ENCODE data around the gene ARMH3.

ARMH3 gene

DNA sequence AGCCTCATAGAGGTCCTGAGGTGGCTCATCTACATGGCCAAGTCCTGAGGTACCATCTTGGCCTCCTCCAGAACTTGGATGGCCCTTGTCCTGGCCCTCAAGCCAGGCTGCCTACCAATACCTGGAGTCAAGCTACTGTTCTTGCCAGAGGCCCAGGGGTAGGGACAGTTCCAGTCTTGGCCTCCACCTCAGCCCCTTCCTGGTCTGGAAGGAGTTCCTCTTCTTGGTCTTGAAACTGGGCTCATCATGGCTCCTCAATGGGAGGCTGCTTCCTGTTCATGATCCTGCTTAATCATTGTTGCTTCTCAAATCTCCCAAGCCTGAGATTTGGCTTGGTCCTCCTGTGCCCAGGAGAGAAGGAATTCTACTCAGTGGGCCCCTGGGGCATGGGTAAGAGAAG lies 13.1 kb upstream of the ARMH3 start:
- H3K4me3 ChIP-seq (ENCODE audit: low read length) = no peak overlapping the region
- 0 out of 2 replicates have a peak, but pooled peaks cover 8% of the 10 kb centered on the region for H3F3A ChIP-seq (ENCODE audit: insufficient read depth, low read length)
- no peak overlapping the region for H3K4me2 ChIP-seq (ENCODE audit: low read depth, low read length)
- H3K79me2 ChIP-seq (ENCODE audit: low read length) = peaks cover 28% of the 10 kb centered on the region
- H3K4me1 ChIP-seq (ENCODE audit: low read length) = peaks cover 9% of the 10 kb centered on the region; the same call in 1 of the 2 replicates
- H3K27ac ChIP-seq (ENCODE audit: low read length) = no peak overlapping the region
- DNase-seq = no peak
- H3K9me2 ChIP-seq (replicated peaks; ENCODE audit: insufficient read depth, low read length) = no peaks in the 10 kb centered on the region
- no peaks in the 10 kb centered on the region for H4K20me1 ChIP-seq (ENCODE audit: insufficient read depth, low read length)
- no peaks in the 10 kb centered on the region for H3K27me3 ChIP-seq (replicated peaks; ENCODE audit: insufficient read depth, low read length)
- H3K9me3 ChIP-seq (replicated peaks; ENCODE audit: insufficient read depth, low read length) = no peaks in the 10 kb centered on the region
- no peaks in the 10 kb centered on the region for H3K36me3 ChIP-seq (replicated peaks; ENCODE audit: insufficient read depth, low read length)
- no peak for TF ChIP-seq EZH2 (optimal IDR thresholded peaks at IDR 0.05; ENCODE audit: low read depth, low read length)
- TF ChIP-seq, protein P1, sequence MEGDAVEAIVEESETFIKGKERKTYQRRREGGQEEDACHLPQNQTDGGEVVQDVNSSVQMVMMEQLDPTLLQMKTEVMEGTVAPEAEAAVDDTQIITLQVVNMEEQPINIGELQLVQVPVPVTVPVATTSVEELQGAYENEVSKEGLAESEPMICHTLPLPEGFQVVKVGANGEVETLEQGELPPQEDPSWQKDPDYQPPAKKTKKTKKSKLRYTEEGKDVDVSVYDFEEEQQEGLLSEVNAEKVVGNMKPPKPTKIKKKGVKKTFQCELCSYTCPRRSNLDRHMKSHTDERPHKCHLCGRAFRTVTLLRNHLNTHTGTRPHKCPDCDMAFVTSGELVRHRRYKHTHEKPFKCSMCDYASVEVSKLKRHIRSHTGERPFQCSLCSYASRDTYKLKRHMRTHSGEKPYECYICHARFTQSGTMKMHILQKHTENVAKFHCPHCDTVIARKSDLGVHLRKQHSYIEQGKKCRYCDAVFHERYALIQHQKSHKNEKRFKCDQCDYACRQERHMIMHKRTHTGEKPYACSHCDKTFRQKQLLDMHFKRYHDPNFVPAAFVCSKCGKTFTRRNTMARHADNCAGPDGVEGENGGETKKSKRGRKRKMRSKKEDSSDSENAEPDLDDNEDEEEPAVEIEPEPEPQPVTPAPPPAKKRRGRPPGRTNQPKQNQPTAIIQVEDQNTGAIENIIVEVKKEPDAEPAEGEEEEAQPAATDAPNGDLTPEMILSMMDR (IDR thresholded peaks at IDR 0.05; ENCODE audit: low read length) = no peak
- no peak for TF ChIP-seq EZH2phosphoT487 (IDR thresholded peaks at IDR 0.05; ENCODE audit: low read length)
- H2AFZ ChIP-seq (ENCODE audit: low read length) = no peak overlapping the region
- H3K9ac ChIP-seq (ENCODE audit: low read length) = no peak overlapping the region

DNA sequence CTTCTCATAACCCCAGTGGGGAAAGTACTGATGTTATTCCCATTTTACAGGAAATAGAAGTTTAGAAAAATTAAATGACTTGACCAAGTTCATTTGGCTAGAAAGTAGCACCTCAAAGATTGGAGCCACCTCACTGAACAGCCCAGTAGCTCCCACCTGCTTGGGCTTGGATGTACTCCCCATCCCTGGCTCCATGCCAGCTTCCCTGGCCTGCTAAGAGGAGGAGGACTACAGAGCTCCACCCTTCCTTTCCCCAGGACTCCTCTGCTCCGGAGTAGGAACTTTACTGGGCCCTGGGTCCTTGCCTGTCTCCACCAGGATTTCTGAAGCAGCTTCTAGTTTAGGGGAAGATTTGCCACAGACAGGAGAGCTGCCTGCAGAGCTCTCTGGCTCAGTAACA lies 12.2 kb upstream of the ARMH3 start:
- H3F3A ChIP-seq (ENCODE audit: insufficient read depth, low read length) = 0 out of 2 replicates have a peak, but pooled peaks cover 8% of the 10 kb centered on the region
- no peak overlapping the region for H2AFZ ChIP-seq (ENCODE audit: low read length)
- peaks cover 28% of the 10 kb centered on the region for H3K79me2 ChIP-seq (ENCODE audit: low read length)
- H3K27me3 ChIP-seq (replicated peaks; ENCODE audit: insufficient read depth, low read length) = no peaks in the 10 kb centered on the region
- no peak for DNase-seq
- no peaks in the 10 kb centered on the region for H3K9me2 ChIP-seq (replicated peaks; ENCODE audit: insufficient read depth, low read length)
- H3K9me3 ChIP-seq (replicated peaks; ENCODE audit: insufficient read depth, low read length) = no peaks in the 10 kb centered on the region
- H3K4me3 ChIP-seq (ENCODE audit: low read length) = no peak overlapping the region
- TF ChIP-seq EZH2 (optimal IDR thresholded peaks at IDR 0.05; ENCODE audit: low read depth, low read length) (no peak), EZH2phosphoT487 (IDR thresholded peaks at IDR 0.05; ENCODE audit: low read length) (no peak)
- TF ChIP-seq, protein P1 (IDR thresholded peaks at IDR 0.05; ENCODE audit: low read length) = no peak
- no peak overlapping the region for H3K4me2 ChIP-seq (ENCODE audit: low read depth, low read length)
- H3K4me1 ChIP-seq (ENCODE audit: low read length) = peaks cover 9% of the 10 kb centered on the region; the same call in 1 of the 2 replicates
- no peak overlapping the region for H3K9ac ChIP-seq (ENCODE audit: low read length)
- no peaks in the 10 kb centered on the region for H4K20me1 ChIP-seq (ENCODE audit: insufficient read depth, low read length)
- no peaks in the 10 kb centered on the region for H3K36me3 ChIP-seq (replicated peaks; ENCODE audit: insufficient read depth, low read length)
- H3K27ac ChIP-seq (ENCODE audit: low read length) = no peak overlapping the region

DNA sequence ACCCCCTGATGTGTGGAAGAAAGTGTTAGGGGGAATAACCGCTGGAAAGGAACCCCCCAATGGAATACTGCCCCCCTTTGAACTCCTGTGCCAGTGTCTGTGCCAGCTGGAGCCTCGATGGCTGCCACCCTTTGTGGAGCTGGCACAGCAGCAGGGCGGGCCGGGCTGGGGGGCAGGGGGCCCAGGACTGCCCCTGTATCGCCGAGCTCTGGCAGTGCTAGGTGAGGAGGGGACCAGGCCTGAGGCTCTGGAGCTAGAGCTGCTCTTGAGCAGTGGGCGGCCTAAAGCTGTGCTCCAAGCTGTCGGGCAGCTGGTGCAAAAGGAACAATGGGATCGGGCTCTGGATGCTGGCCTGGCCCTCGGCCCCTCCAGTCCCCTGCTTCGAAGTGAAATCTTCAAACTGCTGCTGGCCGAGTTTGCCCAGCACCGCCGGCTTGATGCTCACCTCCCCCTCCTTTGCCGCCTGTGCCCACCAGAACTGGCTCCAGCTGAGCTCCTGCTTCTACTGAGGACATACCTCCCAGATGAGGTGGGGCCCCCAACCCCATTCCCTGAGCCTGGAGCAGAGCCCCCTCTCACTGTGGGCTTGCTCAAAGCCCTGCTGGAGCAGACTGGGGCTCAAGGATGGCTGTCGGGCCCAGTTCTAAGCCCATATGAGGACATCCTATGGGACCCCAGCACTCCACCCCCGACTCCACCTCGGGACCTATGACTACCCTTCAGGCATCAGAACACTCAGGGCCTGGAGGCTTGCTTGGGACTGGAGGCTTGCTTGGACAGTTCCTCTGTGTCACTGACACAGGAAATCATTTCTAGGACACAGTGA lies 11.3 kb upstream of the ARMH3 start:
- H4K20me1 ChIP-seq (ENCODE audit: insufficient read depth, low read length) = no peaks in the 10 kb centered on the region
- no peak overlapping the region for H3K4me2 ChIP-seq (ENCODE audit: low read depth, low read length)
- DNase-seq = no peak
- TF ChIP-seq EZH2phosphoT487 (IDR thresholded peaks at IDR 0.05; ENCODE audit: low read length) = no peak
- TF ChIP-seq, protein P1 (IDR thresholded peaks at IDR 0.05; ENCODE audit: low read length) = no peak
- TF ChIP-seq EZH2 (optimal IDR thresholded peaks at IDR 0.05; ENCODE audit: low read depth, low read length) = no peak
- H3K9ac ChIP-seq (ENCODE audit: low read length) = no peak overlapping the region
- H3K4me1 ChIP-seq (ENCODE audit: low read length) = peaks cover 9% of the 10 kb centered on the region; the same call in 1 of the 2 replicates
- H3K9me2 ChIP-seq (replicated peaks; ENCODE audit: insufficient read depth, low read length) = no peaks in the 10 kb centered on the region
- H2AFZ ChIP-seq (ENCODE audit: low read length) = no peak overlapping the region
- H3K36me3 ChIP-seq (replicated peaks; ENCODE audit: insufficient read depth, low read length) = no peaks in the 10 kb centered on the region
- no peaks in the 10 kb centered on the region for H3K27me3 ChIP-seq (replicated peaks; ENCODE audit: insufficient read depth, low read length)
- H3K79me2 ChIP-seq (ENCODE audit: low read length) = peaks cover 28% of the 10 kb centered on the region
- no peak overlapping the region for H3K4me3 ChIP-seq (ENCODE audit: low read length)
- 0 out of 2 replicates have a peak, but pooled peaks cover 8% of the 10 kb centered on the region for H3F3A ChIP-seq (ENCODE audit: insufficient read depth, low read length)
- no peaks in the 10 kb centered on the region for H3K9me3 ChIP-seq (replicated peaks; ENCODE audit: insufficient read depth, low read length)
- no peak overlapping the region for H3K27ac ChIP-seq (ENCODE audit: low read length)
